Prostate gland (tissue), 2 donors: ENCODE results near the gene ADGRG7. TPM values are rescaled to one million over a fixed set of nuclear protein-coding genes. Genes with fewer than 3 reads are reported as not detected.

Experiments
- DNase-seq: peaks from one replicate; pipeline ENCODE4 v3.0.0-alpha.2; 2019; ENCODE audit warnings: low spot score
- H3K27ac ChIP-seq, 2 donors: fragments of 200-600 bp; sonication (generic); 2 replicates each; pipeline ENCODE4 v1.5.1; 2017 to 2019
- H3K27me3 ChIP-seq: fragments of 200-600 bp; sonication (generic); replicated peaks from 2 replicates; pipeline ENCODE4 v1.5.1; 2019; ENCODE audit not compliant: insufficient read depth
- H3K36me3 ChIP-seq, 2 donors: fragments of 200-600 bp; sonication (generic); 1 replicate in 1 of 2; 2 replicates in 1 of 2; pipeline versions ENCODE4 v1.5.1 to v1.8.1; 2017 to 2019
- H3K4me1 ChIP-seq: fragments of 200-600 bp; sonication (generic); replicated peaks from 2 replicates; pipeline ENCODE4 v1.5.1; 2019
- H3K4me3 ChIP-seq, 2 donors: fragments of 200-600 bp; sonication (generic); 2 replicates each; pipeline ENCODE4 v1.5.1; 2017 to 2019
- H3K9me3 ChIP-seq: fragments of 200-600 bp; sonication (generic); 2 replicates; pipeline ENCODE4 v1.5.1; 2017
- POLR2A ChIP-seq: fragments of 450-650 bp; IDR thresholded peaks from one replicate; pipeline ENCODE4 v1.6.1; 2016; ENCODE audit warnings: antibody characterized with exemption, mild to moderate bottlenecking
- POLR2AphosphoS5 ChIP-seq: sonication (generic); formaldehyde crosslinking; IDR thresholded peaks from one replicate; pipeline ENCODE4 v1.6.1; 2017; ENCODE audit warnings: antibody characterized with exemption
- WGBS: methylation state at CpG from one replicate; pipeline ENCODE4 v1.1.5; 2018; 5-methylcytosine and 5-hydroxymethylcytosine counted together
- intact Hi-C: fragments of 100-400 bp; cut with DNase I; formaldehyde crosslinking; loops from one replicate; pipeline ENCODE4 v1.14.2; 2022
- total RNA-seq, 2 donors: library from RNA; depleted of rRNA; stranded (reverse); fragments of >200 nt; gene quantifications; one replicate each; pipeline ENCODE4 v1.1.0, GENCODE V29; 2016
- TF ChIP-seq, protein P1 (sequence below), 4 experiments: fragments of 200-600 bp in 2 of 4; fragments of 450-650 bp in 2 of 4; sonication (generic) in 2 of 4; IDR thresholded peaks; 1 replicate in 3 of 4; 2 replicates in 1 of 4; pipeline ENCODE4 v1.5.1; 2016 to 2019; ENCODE audit warnings: antibody characterized with exemption in 4 of 4, mild to moderate bottlenecking in 2 of 4, moderate library complexity in 2 of 4

Gene ADGRG7
- total RNA-seq, 2 donors from 2014 or later, result 0.68 TPM; not detected in 1

DNA sequence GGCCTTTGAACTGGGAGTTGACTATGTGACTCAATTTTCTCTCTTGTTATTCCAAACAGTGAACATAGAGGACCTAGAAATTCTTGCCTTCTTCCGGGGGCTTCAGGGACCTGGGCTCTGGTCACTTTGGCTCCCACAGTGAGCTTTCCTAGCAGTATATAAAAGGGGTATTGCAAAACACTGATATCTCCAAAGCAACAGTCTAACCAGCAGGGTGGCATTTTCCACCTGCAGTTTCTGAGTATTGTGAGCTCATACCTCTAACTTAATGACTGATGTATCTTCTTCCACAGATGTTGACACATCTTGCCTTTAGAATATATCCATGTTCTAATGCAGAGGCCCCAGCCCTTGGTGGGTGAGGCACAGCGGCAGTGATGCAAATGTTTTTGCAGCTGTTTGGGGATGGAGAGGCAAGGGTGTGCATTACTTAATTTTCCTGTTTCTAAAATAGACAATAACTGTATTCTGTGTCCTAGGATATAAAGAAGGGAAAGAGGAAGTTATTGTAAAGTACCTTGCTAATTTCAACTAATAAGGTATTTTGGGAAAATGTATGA lies 45.7 kb upstream of the ADGRG7 start:
- Histone ChIP-seq H3K9me3 (no peaks in the 10 kb centered on the region), H3K4me1 (no peaks in the 10 kb centered on the region), H3K4me3 (no peak overlapping the region), H3K27ac (no peak overlapping the region), H3K36me3 (no peaks in the 10 kb centered on the region), H3K27me3 (no peaks in the 10 kb centered on the region)
- intact Hi-C loops, result no loop called here
- DNase-seq, result no peak
- TF ChIP-seq POLR2AphosphoS5, result no peak
- TF ChIP-seq, protein P1, sequence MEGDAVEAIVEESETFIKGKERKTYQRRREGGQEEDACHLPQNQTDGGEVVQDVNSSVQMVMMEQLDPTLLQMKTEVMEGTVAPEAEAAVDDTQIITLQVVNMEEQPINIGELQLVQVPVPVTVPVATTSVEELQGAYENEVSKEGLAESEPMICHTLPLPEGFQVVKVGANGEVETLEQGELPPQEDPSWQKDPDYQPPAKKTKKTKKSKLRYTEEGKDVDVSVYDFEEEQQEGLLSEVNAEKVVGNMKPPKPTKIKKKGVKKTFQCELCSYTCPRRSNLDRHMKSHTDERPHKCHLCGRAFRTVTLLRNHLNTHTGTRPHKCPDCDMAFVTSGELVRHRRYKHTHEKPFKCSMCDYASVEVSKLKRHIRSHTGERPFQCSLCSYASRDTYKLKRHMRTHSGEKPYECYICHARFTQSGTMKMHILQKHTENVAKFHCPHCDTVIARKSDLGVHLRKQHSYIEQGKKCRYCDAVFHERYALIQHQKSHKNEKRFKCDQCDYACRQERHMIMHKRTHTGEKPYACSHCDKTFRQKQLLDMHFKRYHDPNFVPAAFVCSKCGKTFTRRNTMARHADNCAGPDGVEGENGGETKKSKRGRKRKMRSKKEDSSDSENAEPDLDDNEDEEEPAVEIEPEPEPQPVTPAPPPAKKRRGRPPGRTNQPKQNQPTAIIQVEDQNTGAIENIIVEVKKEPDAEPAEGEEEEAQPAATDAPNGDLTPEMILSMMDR (IDR thresholded peaks at IDR 0.05), result no peak
- no peak for TF ChIP-seq POLR2A
- 100% methylated on average over 2 of the region's 2 CpGs for WGBS

DNA sequence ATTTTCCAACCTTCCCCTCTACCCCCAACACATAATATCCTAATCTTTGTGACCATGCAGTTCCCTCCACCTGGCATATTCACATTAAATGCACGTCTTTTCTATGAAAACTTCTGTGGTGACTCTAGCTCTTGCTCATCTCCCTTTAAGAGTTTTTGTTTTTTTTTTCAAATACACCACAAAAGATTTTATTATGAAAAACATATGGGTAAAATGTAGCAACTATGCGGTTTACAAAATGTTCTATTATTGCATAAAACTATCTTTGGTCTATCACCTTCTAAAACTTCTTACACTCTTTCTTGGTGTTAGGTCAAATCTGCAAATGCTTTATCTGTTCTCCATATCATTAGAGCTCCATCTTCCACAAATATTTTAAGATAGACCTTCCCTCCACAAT lies 38.6 kb upstream of the ADGRG7 start:
- DNase-seq, result no peak
- TF ChIP-seq, protein P1 (IDR thresholded peaks at IDR 0.05), result no peak
- TF ChIP-seq POLR2A (no peak), POLR2AphosphoS5 (no peak)
- Histone ChIP-seq H3K4me1 (no peaks in the 10 kb centered on the region), H3K27ac (no peak overlapping the region), H3K36me3 (no peaks in the 10 kb centered on the region), H3K4me3 (no peak overlapping the region), H3K9me3 (no peaks in the 10 kb centered on the region), H3K27me3 (no peaks in the 10 kb centered on the region)
- 93% methylated on average over 2 of the region's 2 CpGs for WGBS
- intact Hi-C loops, result no loop called here

DNA sequence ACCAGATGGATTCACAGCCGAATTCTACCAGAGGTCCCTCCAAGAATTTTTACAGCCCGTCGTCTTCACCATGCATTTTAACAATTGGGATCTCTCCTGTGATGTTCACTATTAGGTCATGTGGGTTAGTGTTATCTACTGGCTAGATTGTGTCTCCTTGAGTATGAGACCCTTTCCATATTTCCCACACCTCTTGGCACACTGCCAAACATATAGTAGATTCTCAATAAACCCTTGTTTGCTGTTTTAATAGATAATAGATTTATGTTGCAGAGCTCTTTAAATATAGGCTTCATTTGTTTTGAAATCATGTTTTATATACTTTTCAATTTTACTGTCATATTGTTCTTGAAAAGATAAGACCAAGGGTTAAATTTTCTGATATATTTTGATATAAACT lies 34.9 kb upstream of the ADGRG7 start:
- intact Hi-C loops, result no loop called here
- WGBS, result 94% methylated on average over 3 of the region's 3 CpGs
- H3K27ac ChIP-seq, result no peak overlapping the region
- no peaks in the 10 kb centered on the region for H3K4me1 ChIP-seq
- DNase-seq, result no peak
- H3K9me3 ChIP-seq, result no peaks in the 10 kb centered on the region
- no peaks in the 10 kb centered on the region for H3K36me3 ChIP-seq
- TF ChIP-seq POLR2A (no peak), POLR2AphosphoS5 (no peak)
- TF ChIP-seq, protein P1 (IDR thresholded peaks at IDR 0.05), result no peak
- H3K27me3 ChIP-seq, result no peaks in the 10 kb centered on the region
- H3K4me3 ChIP-seq, result no peak overlapping the region

DNA sequence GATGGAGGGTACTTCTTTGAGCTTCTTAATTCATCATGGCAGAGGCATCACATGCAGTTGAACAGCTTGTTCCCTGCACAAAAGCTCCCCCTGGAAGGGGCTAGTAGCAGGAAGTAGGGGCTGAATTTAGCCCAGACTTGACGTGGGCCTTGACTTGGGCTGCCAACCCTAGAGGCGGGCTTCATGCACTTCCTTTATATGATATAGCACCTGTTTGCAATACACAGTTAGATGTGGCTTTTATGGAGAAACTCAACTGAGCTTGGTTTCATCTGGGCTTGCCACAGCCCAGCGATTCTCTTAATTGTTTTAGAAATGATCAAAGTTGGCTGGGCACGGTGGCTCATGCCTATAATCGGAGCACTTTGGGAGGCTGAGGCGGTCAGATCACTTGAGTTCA lies 33.7 kb upstream of the ADGRG7 start:
- TF ChIP-seq POLR2AphosphoS5, result no peak
- TF ChIP-seq POLR2A, result no peak
- TF ChIP-seq, protein P1 (IDR thresholded peaks at IDR 0.05), result no peak
- Histone ChIP-seq H3K9me3 (no peaks in the 10 kb centered on the region), H3K36me3 (no peaks in the 10 kb centered on the region), H3K4me3 (no peak overlapping the region), H3K4me1 (no peaks in the 10 kb centered on the region), H3K27me3 (no peaks in the 10 kb centered on the region), H3K27ac (no peak overlapping the region)
- no peak for DNase-seq
- WGBS, result 95% methylated on average over 6 of the region's 6 CpGs
- intact Hi-C loops, result no loop called here

DNA sequence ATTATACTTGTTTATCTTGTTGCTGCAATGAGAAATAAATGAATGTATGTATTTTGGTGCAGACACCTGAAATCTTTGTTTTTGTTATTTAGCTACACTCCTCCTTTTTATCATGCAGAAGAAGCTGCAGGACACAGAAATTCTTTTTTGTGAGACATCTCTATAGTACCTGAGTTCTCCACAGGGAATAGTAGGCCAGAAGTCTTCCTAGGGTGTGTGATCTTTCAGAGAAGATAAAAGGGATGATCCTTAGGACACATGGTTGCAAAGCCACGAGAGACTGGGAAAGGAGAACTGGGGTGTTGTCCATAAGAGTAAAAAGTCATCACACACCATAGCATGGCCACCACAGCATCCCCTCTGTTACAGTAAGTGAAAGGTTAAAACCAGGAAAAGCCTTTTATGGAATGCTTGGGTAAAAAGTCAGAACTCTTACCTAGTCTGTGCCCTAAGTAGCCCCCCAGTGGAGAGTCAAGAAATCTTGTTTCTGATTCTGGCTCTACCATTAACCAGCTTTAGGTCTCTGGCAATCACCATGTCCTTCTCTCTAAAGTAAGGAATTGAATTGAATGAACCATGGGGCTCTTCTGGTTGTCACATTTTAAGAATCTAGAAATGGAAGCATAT lies 31.9 kb upstream of the ADGRG7 start:
- intact Hi-C loops, result no loop called here
- H3K27ac ChIP-seq, result no peak overlapping the region

More for the DNA sequence above, 31.9 kb upstream of the ADGRG7 start:
- Histone ChIP-seq H3K9me3 (no peaks in the 10 kb centered on the region), H3K4me3 (no peak overlapping the region), H3K27me3 (no peaks in the 10 kb centered on the region), H3K4me1 (no peaks in the 10 kb centered on the region), H3K36me3 (no peaks in the 10 kb centered on the region)
- DNase-seq, result no peak
- TF ChIP-seq, protein P1 (IDR thresholded peaks at IDR 0.05), result no peak
- 71% methylated on average over 1 of the region's 1 CpG for WGBS
